Keratinocyte (primary cell): ENCODE results near the gene CFAP90. TPM values are rescaled to one million over a fixed set of nuclear protein-coding genes. Genes with fewer than 3 reads are reported as not detected.

ENCODE experiments used
- DNase-seq: peaks from one replicate; pipeline ENCODE4 v3.0.0-alpha.2; 2011; ENCODE audit warnings: low read depth, missing footprints, low spot score
- FAIRE-seq: peaks from 2 replicates; lab custom pipeline; 2011; peaks lifted over from hg19 to GRCh38; lab: Jason Lieb, UNC
- H2AFZ ChIP-seq: 2 replicates; pipeline ENCODE4 v1.6.0; 2012; ENCODE audit warnings: low read length, control low read depth, inconsistent platforms; ENCODE audit not compliant: control insufficient read depth
- H3K27ac ChIP-seq: 2 replicates; pipeline ENCODE4 v1.5.1; 2011; ENCODE audit warnings: low read length; ENCODE audit not compliant: control insufficient read depth, insufficient read depth
- H3K27me3 ChIP-seq: 3 replicates; pipeline ENCODE4 v1.6.0; 2011; ENCODE audit warnings: low read length; ENCODE audit not compliant: control insufficient read depth, insufficient read depth; ENCODE audit errors: extremely low read depth
- H3K36me3 ChIP-seq, 2 experiments: 2 replicates in 1 of 2; 3 replicates in 1 of 2; pipeline ENCODE4 v1.5.1; 2011; ENCODE audit warnings: low read length in 2 of 2, mild to moderate bottlenecking in 1 of 2; ENCODE audit not compliant: control insufficient read depth in 2 of 2, insufficient read depth in 2 of 2; ENCODE audit errors: extremely low read depth in 1 of 2
- H3K4me1 ChIP-seq: 3 replicates; pipeline ENCODE4 v1.5.1; 2011; ENCODE audit warnings: low read length; ENCODE audit not compliant: control insufficient read depth, insufficient read depth; ENCODE audit errors: extremely low read depth
- H3K4me2 ChIP-seq: 3 replicates; pipeline ENCODE4 v1.6.0; 2011; ENCODE audit warnings: low read depth, low read length; ENCODE audit not compliant: control insufficient read depth, insufficient read depth; ENCODE audit errors: extremely low read depth
- H3K4me3 ChIP-seq, 3 experiments: fragments of 200-600 bp in 1 of 3; sonication (generic) in 1 of 3; 2 replicates in 2 of 3; 3 replicates in 1 of 3; pipeline ENCODE4 v1.5.1; 2011 to 2016; ENCODE audit warnings: low read length in 3 of 3, mild to moderate bottlenecking in 3 of 3, control low read depth in 2 of 3, inconsistent platforms in 1 of 3, low read depth in 1 of 3, mixed read lengths in 1 of 3, mixed run types in 1 of 3, moderate library complexity in 1 of 3; ENCODE audit not compliant: control insufficient read depth in 2 of 3, insufficient read depth in 2 of 3; ENCODE audit errors: extremely low read depth in 1 of 3
- H3K79me2 ChIP-seq: 2 replicates; pipeline ENCODE4 v1.6.0; 2012; ENCODE audit warnings: low read length; ENCODE audit not compliant: control insufficient read depth, insufficient read depth
- H3K9ac ChIP-seq: 3 replicates; pipeline ENCODE4 v1.6.0; 2011; ENCODE audit warnings: low read length; ENCODE audit not compliant: control insufficient read depth, insufficient read depth; ENCODE audit errors: extremely low read depth
- H3K9me1 ChIP-seq: 3 replicates; pipeline ENCODE4 v1.6.0; 2011; ENCODE audit warnings: low read length; ENCODE audit not compliant: control insufficient read depth, insufficient read depth; ENCODE audit errors: extremely low read depth
- H3K9me3 ChIP-seq: 2 replicates; pipeline ENCODE4 v1.5.1; 2012; ENCODE audit warnings: low read depth, low read length; ENCODE audit not compliant: control insufficient read depth
- H4K20me1 ChIP-seq: 3 replicates; pipeline ENCODE4 v1.6.0; 2011; ENCODE audit warnings: low read length; ENCODE audit not compliant: control insufficient read depth, insufficient read depth; ENCODE audit errors: extremely low read depth
- CTCF ChIP-seq, 3 experiments: IDR thresholded peaks in 1 of 3; conservative IDR thresholded peaks in 1 of 3; optimal IDR thresholded peaks in 1 of 3; 2 replicates in 2 of 3; 3 replicates in 1 of 3; pipeline versions ENCODE3 to v1.5.1; 2011; ENCODE audit warnings: low read length in 3 of 3, mild to moderate bottlenecking in 3 of 3, moderate library complexity in 2 of 3, control low read depth in 1 of 3, inconsistent platforms in 1 of 3; ENCODE audit not compliant: insufficient read depth in 2 of 3; ENCODE audit errors: extremely low read depth in 1 of 3
- EZH2 ChIP-seq: IDR thresholded peaks from one replicate; pipeline ENCODE4 v1.6.1; 2012; ENCODE audit warnings: inconsistent platforms, mild to moderate bottlenecking, low read length, moderate library complexity
- dilution Hi-C: fragments of 300-500 bp; cut with MboI; formaldehyde crosslinking; loops from one replicate; pipeline ENCODE4 v1.7.0; 2020; ENCODE audit warnings: low sequenced_read_pairs; ENCODE audit not compliant: extremely low pct_ligation_motif_present
- polyA plus RNA-seq, 5 experiments: library from polyadenylated mRNA; depleted of rRNA in 3 of 5; stranded (reverse) in 3 of 5; stranded (forward) in 1 of 5; unstranded in 1 of 5; fragments of >200 nt; gene quantifications; 1 replicate in 1 of 5; 2 replicates in 3 of 5; 3 replicates in 1 of 5; pipeline versions ENCODE4 v1.2.1 to v1.2.3, GENCODE V29; 2011 to 2012; ENCODE audit warnings: missing spikeins in 2 of 5, low read depth in 1 of 5, low replicate concordance in 1 of 5

Gene CFAP90
- polyA plus RNA-seq, 1 donor (not counting 4 experiments of a cell fraction or from before 2014, with no cell fraction given), result not detected

GRCh38 chr5:7789567-7789966, 61.4 kb downstream of the CFAP90 start:
- no peaks in the 10 kb centered on the region for H3K27me3 ChIP-seq
- no peak for TF ChIP-seq CTCF (optimal IDR thresholded peaks at IDR 0.05 in 1 of 3, IDR thresholded peaks at IDR 0.05 in 1 of 3, conservative IDR thresholded peaks at IDR 0.05 in 1 of 3; ENCODE audit: extremely low read depth in 1 of 3, insufficient read depth in 2 of 3, low read length in 3 of 3)
- no peak for TF ChIP-seq EZH2
- H2AFZ ChIP-seq, result no peak overlapping the region
- no peak overlapping the region for H3K27ac ChIP-seq
- H3K79me2 ChIP-seq, result no peaks in the 10 kb centered on the region
- no peaks in the 10 kb centered on the region for H3K4me1 ChIP-seq
- H3K9me3 ChIP-seq, result no peaks in the 10 kb centered on the region
- DNase-seq, result no peak
- H3K9me1 ChIP-seq, result no peaks in the 10 kb centered on the region
- FAIRE-seq, result no peak
- H3K4me2 ChIP-seq, result no peak overlapping the region
- no peaks in the 10 kb centered on the region for H3K36me3 ChIP-seq
- no peak overlapping the region for H3K9ac ChIP-seq
- no peak overlapping the region for H3K4me3 ChIP-seq
- no peaks in the 10 kb centered on the region for H4K20me1 ChIP-seq
- dilution Hi-C loops, result no loop called here

- FAIRE-seq (no peak), DNase-seq (no peak)
- Histone ChIP-seq H3K4me2 (no peak overlapping the region), H3K36me3 (no peaks in the 10 kb centered on the region), H4K20me1 (no peaks in the 10 kb centered on the region), H3K4me3 (no peak overlapping the region), H3K9me1 (no peaks in the 10 kb centered on the region), H3K27ac (no peak overlapping the region), H3K9ac (no peak overlapping the region), H2AFZ (no peak overlapping the region), H3K4me1 (no peaks in the 10 kb centered on the region), H3K9me3 (no peaks in the 10 kb centered on the region), H3K27me3 (no peaks in the 10 kb centered on the region), H3K79me2 (no peaks in the 10 kb centered on the region)
- no peak for TF ChIP-seq EZH2
- no peak for TF ChIP-seq CTCF (optimal IDR thresholded peaks at IDR 0.05 in 1 of 3, IDR thresholded peaks at IDR 0.05 in 1 of 3, conservative IDR thresholded peaks at IDR 0.05 in 1 of 3; ENCODE audit: extremely low read depth in 1 of 3, insufficient read depth in 2 of 3, low read length in 3 of 3)
- dilution Hi-C loops, result no loop called here
Measured at GRCh38 chr5:7787770-7788169, 63.2 kb downstream of the CFAP90 start.
